IMR-90 (cell line): ENCODE data around the gene BLOC1S4. TPM values are rescaled to one million over a fixed set of nuclear protein-coding genes. Genes with fewer than 3 reads are reported as not detected.

Experiments used
- ATAC-seq: fragments of 200-7000 bp; cut with Tn5 transposase; 2 replicates; pipeline ENCODE4 v1.9.1; 2020; ENCODE audit warnings: low read depth, mild to moderate bottlenecking, moderate library complexity
- BruUV-seq: library from RNA; stranded (reverse); fragments of 400-500 nt; replicated peaks from 2 replicates; lab custom pipeline; 2021; lab: Mats Ljungman, UMichigan
- CTCF ChIA-PET: fragments of 300-600 bp; formaldehyde crosslinking; extraction: SDS; loops from one replicate; lab custom pipeline; 2021; ENCODE audit warnings: antibody characterized with exemption; lab: Yijun Ruan, JAX
- POLR2A ChIA-PET: fragments of 300-600 bp; sonication (Branson Sonifier 250); formaldehyde crosslinking; loops from one replicate; lab custom pipeline; 2022; ENCODE audit warnings: antibody characterized with exemption; ENCODE audit not compliant: unreplicated experiment; lab: Charles Lee
- DNase-seq: peaks from one replicate; pipeline ENCODE4 v3.0.0; 2013
- H2AFZ ChIP-seq: replicated peaks from 2 replicates; pipeline ENCODE3; 2013; ENCODE audit warnings: low read length, mild to moderate bottlenecking; ENCODE audit not compliant: poor library complexity
- H2AK5ac ChIP-seq: 2 replicates; pipeline ENCODE4 v1.6.1; 2013; ENCODE audit warnings: low read depth, low read length, inconsistent platforms
- H2AK9ac ChIP-seq: replicated peaks from 2 replicates; pipeline ENCODE3; 2013; ENCODE audit warnings: mild to moderate bottlenecking, low read depth, low read length, moderate library complexity; ENCODE audit not compliant: poor library complexity
- H2BK120ac ChIP-seq: 2 replicates; pipeline ENCODE4 v1.6.1; 2013; ENCODE audit warnings: low read depth, low read length, inconsistent platforms
- H2BK15ac ChIP-seq: 3 replicates; pipeline ENCODE4 v1.6.1; 2013; ENCODE audit warnings: low read depth, low read length, inconsistent platforms
- H2BK20ac ChIP-seq: 2 replicates; pipeline ENCODE4 v1.6.1; 2013; ENCODE audit warnings: low read depth, mild to moderate bottlenecking, inconsistent platforms, low read length, moderate library complexity
- H2BK5ac ChIP-seq: 2 replicates; pipeline ENCODE4 v1.6.1; 2013; ENCODE audit warnings: mild to moderate bottlenecking, low read depth, low read length, inconsistent platforms; ENCODE audit not compliant: poor library complexity, severe bottlenecking
- H3K14ac ChIP-seq: replicated peaks from 2 replicates; pipeline ENCODE4 v1.6.1; 2013; ENCODE audit warnings: low read depth, low read length, inconsistent platforms
- H3K18ac ChIP-seq: 2 replicates; pipeline ENCODE4 v1.6.1; 2013; ENCODE audit warnings: low read depth, low read length, control low read depth
- H3K23ac ChIP-seq: 2 replicates; pipeline ENCODE4 v1.6.1; 2013; ENCODE audit warnings: low read depth, low read length, inconsistent platforms
- H3K27ac ChIP-seq: 2 replicates; pipeline ENCODE4 v1.5.1; 2013; ENCODE audit warnings: mild to moderate bottlenecking, control low read depth, low read length; ENCODE audit not compliant: insufficient read depth
- H3K27me3 ChIP-seq: 2 replicates; pipeline ENCODE4 v1.6.1; 2013; ENCODE audit warnings: low read length; ENCODE audit not compliant: control insufficient read depth, insufficient read depth
- H3K36me3 ChIP-seq: 2 replicates; pipeline ENCODE4 v1.6.1; 2013; ENCODE audit warnings: low read length, mixed read lengths; ENCODE audit not compliant: control insufficient read depth, insufficient read depth
- H3K4ac ChIP-seq: 2 replicates; pipeline ENCODE4 v1.6.1; 2013; ENCODE audit warnings: low read depth, low read length, inconsistent platforms
- H3K4me1 ChIP-seq: 2 replicates; pipeline ENCODE4 v1.6.1; 2013; ENCODE audit warnings: low read length, mixed read lengths; ENCODE audit not compliant: control insufficient read depth, insufficient read depth
- H3K4me2 ChIP-seq: 2 replicates; pipeline ENCODE4 v1.6.1; 2013; ENCODE audit warnings: low read depth, mild to moderate bottlenecking, control low read depth, low read length, moderate library complexity
- H3K4me3 ChIP-seq: 2 replicates; pipeline ENCODE4 v1.5.1; 2013; ENCODE audit warnings: low read depth, mild to moderate bottlenecking, control low read depth, low read length, moderate library complexity; ENCODE audit not compliant: insufficient read depth
- H3K56ac ChIP-seq: 2 replicates; pipeline ENCODE4 v1.6.1; 2013; ENCODE audit warnings: low read length, inconsistent platforms; ENCODE audit not compliant: insufficient read depth; ENCODE audit errors: extremely low read depth
- H3K79me1 ChIP-seq, 2 experiments: 2 replicates each; pipeline ENCODE4 v1.6.1; 2013; ENCODE audit warnings: low read length in 2 of 2, inconsistent platforms in 1 of 2, low read depth in 1 of 2
- H3K9ac ChIP-seq: 2 replicates; pipeline ENCODE4 v1.6.1; 2013; ENCODE audit warnings: low read depth, low read length, control low read depth
- H3K9me1 ChIP-seq: 2 replicates; pipeline ENCODE4 v1.6.1; 2013; ENCODE audit warnings: low read length, inconsistent platforms; ENCODE audit not compliant: insufficient read depth
- H3K9me3 ChIP-seq: 2 replicates; pipeline ENCODE4 v1.6.1; 2013; ENCODE audit warnings: low read length; ENCODE audit not compliant: control insufficient read depth, insufficient read depth
- H4K20me1 ChIP-seq: 2 replicates; pipeline ENCODE4 v1.6.1; 2013; ENCODE audit warnings: low read length, inconsistent platforms; ENCODE audit not compliant: insufficient read depth
- H4K5ac ChIP-seq: 2 replicates; pipeline ENCODE4 v1.6.1; 2013; ENCODE audit warnings: mild to moderate bottlenecking, low read depth, low read length, control low read depth
- H4K8ac ChIP-seq, 2 experiments: 2 replicates each; pipeline ENCODE4 v1.6.1; 2013; ENCODE audit warnings: low read depth in 2 of 2, low read length in 2 of 2, control low read depth in 1 of 2, inconsistent platforms in 1 of 2
- H4K91ac ChIP-seq: 2 replicates; pipeline ENCODE4 v1.6.1; 2013; ENCODE audit warnings: low read depth, low read length, inconsistent platforms; ENCODE audit not compliant: insufficient read depth
- BHLHE40 ChIP-seq: fragments of 150-350 bp; IDR thresholded peaks from 2 replicates; pipeline ENCODE4 v1.6.1; 2016; ENCODE audit warnings: mild to moderate bottlenecking, low read depth, low read length
- CEBPB ChIP-seq: IDR thresholded peaks from 2 replicates; pipeline ENCODE4 v1.6.1; 2012; ENCODE audit warnings: low read depth, low read length, improper control_type of control experiment
- CHD1 ChIP-seq: IDR thresholded peaks from 2 replicates; pipeline ENCODE4 v1.6.1; 2012; ENCODE audit warnings: low read depth, low read length, improper control_type of control experiment
- CTCF ChIP-seq: conservative IDR thresholded peaks from 2 replicates; pipeline ENCODE4 v1.5.1; 2012; ENCODE audit warnings: mild to moderate bottlenecking, low read depth, low read length, improper control_type of control experiment
- ELK1 ChIP-seq: fragments of 150-350 bp; IDR thresholded peaks from 2 replicates; pipeline ENCODE4 v1.6.1; 2016; ENCODE audit warnings: low read depth, mild to moderate bottlenecking, low read length, moderate library complexity, borderline replicate concordance
- FOS ChIP-seq: fragments of 150-350 bp; IDR thresholded peaks from 2 replicates; pipeline ENCODE4 v1.6.1; 2016; ENCODE audit warnings: low read depth, low read length
- MAFK ChIP-seq: IDR thresholded peaks from 2 replicates; pipeline ENCODE4 v1.6.1; 2012; ENCODE audit warnings: low read depth, low read length, improper control_type of control experiment
- MAZ ChIP-seq: IDR thresholded peaks from 2 replicates; pipeline ENCODE4 v1.6.1; 2012; ENCODE audit warnings: low read depth, mild to moderate bottlenecking, low read length, improper control_type of control experiment, moderate library complexity, borderline replicate concordance
- MXI1 ChIP-seq: IDR thresholded peaks from 2 replicates; pipeline ENCODE4 v1.6.1; 2012; ENCODE audit warnings: low read depth, mild to moderate bottlenecking, low read length, moderate library complexity, borderline replicate concordance
- NFE2L2 ChIP-seq: fragments of 150-350 bp; IDR thresholded peaks from 2 replicates; pipeline ENCODE4 v1.6.1; 2016; ENCODE audit warnings: low read depth, mild to moderate bottlenecking, low read length
- RAD21 ChIP-seq: IDR thresholded peaks from 2 replicates; pipeline ENCODE4 v1.6.1; 2012; ENCODE audit warnings: low read length, improper control_type of control experiment
- RCOR1 ChIP-seq: IDR thresholded peaks from 2 replicates; pipeline ENCODE4 v1.6.1; 2012; ENCODE audit warnings: mild to moderate bottlenecking, low read length, improper control_type of control experiment; ENCODE audit not compliant: insufficient replicate concordance
- RFX5 ChIP-seq: IDR thresholded peaks from 2 replicates; pipeline ENCODE4 v1.8.0; 2012; ENCODE audit warnings: low read depth, mild to moderate bottlenecking, low read length, moderate library complexity
- SMC3 ChIP-seq: fragments of 150-350 bp; IDR thresholded peaks from 2 replicates; pipeline ENCODE4 v1.6.1; 2016; ENCODE audit warnings: low read depth, mild to moderate bottlenecking, antibody characterized with exemption, low read length, moderate library complexity
- WGBS, 2 experiments: methylation state at CpG; one replicate each; pipeline versions ENCODE4 v1.1.5 to v1.1.7; 2013; ENCODE audit warnings: missing lambda C conversion rate in 2 of 2; ENCODE audit not compliant: insufficient read length in 1 of 2; ENCODE audit errors: extremely low coverage in 2 of 2; 5-methylcytosine and 5-hydroxymethylcytosine counted together
- dilution Hi-C: fragments of 300-500 bp; cut with HindIII; formaldehyde crosslinking; loops from one replicate; pipeline ENCODE4 v1.14.3; 2018; ENCODE audit warnings: low sequenced_read_pairs; ENCODE audit not compliant: unreplicated experiment
- in situ Hi-C: fragments of 300-500 bp; cut with MboI; formaldehyde crosslinking; loops from 3 replicates; pipeline ENCODE4 v1.14.3; 2019; ENCODE audit warnings: low sequenced_read_pairs, inconsistent platforms, mixed read lengths
- intact Hi-C: fragments of 100-400 bp; cut with micrococcal nuclease; formaldehyde crosslinking; loops from 2 replicates; pipeline ENCODE4 v1.10.0; 2022
- polyA plus RNA-seq, 3 experiments: library from polyadenylated mRNA; depleted of rRNA; stranded (reverse); fragments of >200 nt; gene quantifications; 2 replicates each; pipeline ENCODE4 v1.2.3, GENCODE V29; 2012; ENCODE audit warnings: low replicate concordance in 1 of 3
- total RNA-seq: library from RNA; depleted of rRNA; stranded (reverse); fragments of >200 nt; gene quantifications from 2 replicates; pipeline ENCODE4 v1.2.3, GENCODE V29; 2012

Gene BLOC1S4
- total and polyA plus RNA-seq, 2 of the 4 experiments (the other 2 are of a cell fraction): 8.8 to 22.1 TPM

- CTCF ChIA-PET: no interaction called here
- no peak overlapping the region for H4K91ac ChIP-seq
- BruUV-seq: no TSS peak
- no peak overlapping the region for H3K9ac ChIP-seq
- in situ Hi-C loops: no loop called here
- H2BK120ac ChIP-seq: no peak overlapping the region
- H3K23ac ChIP-seq: no peak overlapping the region
- H4K20me1 ChIP-seq: no peaks in the 10 kb centered on the region
- POLR2A ChIA-PET: no interaction called here
- no peak overlapping the region for H3K4ac ChIP-seq
- H3K36me3 ChIP-seq: no peaks in the 10 kb centered on the region
- no peaks in the 10 kb centered on the region for H3K9me1 ChIP-seq
- H3K4me3 ChIP-seq: no peak overlapping the region
- H3K18ac ChIP-seq: no peak overlapping the region
- no peaks in the 10 kb centered on the region for H3K79me1 ChIP-seq
- H2BK20ac ChIP-seq: no peak overlapping the region
- H4K8ac ChIP-seq: no peak overlapping the region
- no peak overlapping the region for H2BK15ac ChIP-seq
- dilution Hi-C loops: no loop called here
- no peak overlapping the region for H2BK5ac ChIP-seq
- H2AFZ ChIP-seq: no peak overlapping the region
- no peak overlapping the region for H2AK5ac ChIP-seq
- ATAC-seq (no peak), DNase-seq (no peak)
- no peak overlapping the region for H3K14ac ChIP-seq
- no peak for TF ChIP-seq CHD1
- TF ChIP-seq MXI1: no peak
- no peak for TF ChIP-seq NFE2L2
- TF ChIP-seq CTCF: no peak
- TF ChIP-seq BHLHE40: no peak
- no peak for TF ChIP-seq RFX5
- TF ChIP-seq MAZ: no peak
- TF ChIP-seq ELK1: no peak
- TF ChIP-seq SMC3: no peak
- no peak for TF ChIP-seq FOS
- TF ChIP-seq MAFK: no peak
- no peak for TF ChIP-seq RAD21
- no peak for TF ChIP-seq RCOR1
- TF ChIP-seq CEBPB: no peak
- H3K4me2 ChIP-seq: no peak overlapping the region
- H4K5ac ChIP-seq: no peak overlapping the region
- H3K9me3 ChIP-seq: no peaks in the 10 kb centered on the region; the same call in 1 of the 2 replicates
- no peak overlapping the region for H3K56ac ChIP-seq
- intact Hi-C loops: no loop called here
- WGBS, 2 experiments: 83% methylated on average over 2 of the region's 2 CpGs; no CpG with 5 or more reads in 1 of the 2 experiments
- H3K27ac ChIP-seq: no peak overlapping the region
- peaks cover 3% of the 10 kb centered on the region for H3K4me1 ChIP-seq
- peaks cover 37% of the 10 kb centered on the region for H3K27me3 ChIP-seq
- H2AK9ac ChIP-seq: no peak overlapping the region
Measured at GRCh38 chr4:6765703-6766102, 49.7 kb downstream of the BLOC1S4 start.
